ENCODE measurements around the gene RLF.

GRCh38 chr1:40224040-40224439, 62.9 kb downstream of the RLF start:
- TF ChIP-seq FOXK1 (CRISPR knock-in tag; IDR thresholded peaks at IDR 0.05; ENCODE audit: borderline replicate concordance) (no peak), PKNOX1 (IDR thresholded peaks at IDR 0.05) (no peak), CTCF (IDR thresholded peaks at IDR 0.05 in 2 of 3, conservative IDR thresholded peaks at IDR 0.05 in 1 of 3; ENCODE audit: insufficient read depth in 2 of 3, low read depth in 1 of 3, low read length in 3 of 3) (no peak), MTF1 (CRISPR knock-in tag; IDR thresholded peaks at IDR 0.05; ENCODE audit: borderline replicate concordance) (no peak), ZBTB2 (IDR thresholded peaks at IDR 0.05) (no peak), POLR2A (conservative IDR thresholded peaks at IDR 0.05) (no peak), EZH2 (IDR thresholded peaks at IDR 0.05; ENCODE audit: borderline replicate concordance, low read depth, low read length) (no peak), RAD51 (IDR thresholded peaks at IDR 0.05; ENCODE audit: borderline replicate concordance, low read depth) (no peak), ZNF146 (CRISPR knock-in tag; IDR thresholded peaks at IDR 0.05; ENCODE audit: unreplicated experiment) (no peak), POLR3G (IDR thresholded peaks at IDR 0.05; ENCODE audit: extremely low read depth, insufficient read length, insufficient replicate concordance) (no peak), THAP7 (CRISPR knock-in tag; IDR thresholded peaks at IDR 0.05) (no peak), FOSL1 (tag; conservative IDR thresholded peaks at IDR 0.05) (no peak)
